CD4-positive, alpha-beta T cell treated with Interleukin-10 for 1 hour (primary cell): ENCODE results near the gene NAB1.
"Not testable (repeated sequence)": the region's sequence is repeated elsewhere in the genome, so short reads cannot be mapped to it uniquely, and the experiment has no call there.

Source experiments
- DNase-seq: peaks from one replicate; pipeline ENCODE4 v3.0.0-alpha.2; 2020

Gene NAB1

DNA sequence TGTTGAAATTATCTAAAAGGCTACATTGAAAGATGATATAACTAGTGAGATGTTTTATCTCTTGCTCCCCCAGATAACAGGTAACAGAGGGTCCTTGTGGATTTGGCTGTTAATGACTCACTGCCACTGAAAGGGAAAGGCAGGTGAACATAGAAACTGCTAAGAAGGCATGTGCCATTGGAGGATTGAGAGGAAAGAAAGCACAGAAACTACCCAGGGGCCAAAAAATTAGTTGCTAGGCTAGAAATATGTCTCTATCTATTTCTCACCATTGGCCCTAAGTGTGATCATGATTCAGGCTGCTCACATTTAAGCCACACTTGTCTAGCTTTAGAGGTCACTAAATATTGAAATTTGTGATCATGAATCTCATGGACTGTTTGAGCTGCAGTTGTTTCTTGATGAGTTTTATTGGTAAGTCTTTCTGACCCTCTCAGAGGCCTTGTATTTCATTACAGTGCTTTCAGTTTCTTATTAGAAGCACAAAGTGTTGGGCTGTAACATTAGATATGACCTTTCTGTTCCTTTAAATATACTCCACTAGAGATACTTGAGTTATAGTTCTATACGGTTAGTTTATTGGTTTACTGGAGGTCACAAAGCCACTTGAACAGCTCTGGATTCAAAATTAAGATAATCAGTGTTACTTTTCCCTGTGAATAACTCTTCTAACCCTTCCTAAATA lies 26.2 kb downstream of the NAB1 start:
- no peak for DNase-seq

DNA sequence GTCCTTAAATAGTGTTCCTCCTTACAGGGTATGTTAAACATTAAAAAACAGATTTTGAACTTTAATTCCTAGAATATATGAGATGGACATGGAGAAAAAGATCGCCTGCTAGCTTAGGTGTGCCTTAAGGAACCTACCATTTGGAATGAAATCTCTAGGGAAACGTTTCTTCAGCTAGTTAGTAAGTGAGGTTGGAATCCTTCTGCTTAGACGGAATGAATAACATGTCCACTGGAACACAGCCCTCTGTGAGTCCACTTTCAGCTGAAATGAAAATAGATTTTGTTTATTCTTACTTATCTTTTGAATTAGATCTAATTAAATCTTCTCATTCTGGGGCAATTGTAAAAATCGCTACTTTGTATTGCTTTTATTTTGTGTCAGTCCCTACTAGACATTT lies 28.4 kb downstream of the NAB1 start:
- DNase-seq, result no peak

DNA sequence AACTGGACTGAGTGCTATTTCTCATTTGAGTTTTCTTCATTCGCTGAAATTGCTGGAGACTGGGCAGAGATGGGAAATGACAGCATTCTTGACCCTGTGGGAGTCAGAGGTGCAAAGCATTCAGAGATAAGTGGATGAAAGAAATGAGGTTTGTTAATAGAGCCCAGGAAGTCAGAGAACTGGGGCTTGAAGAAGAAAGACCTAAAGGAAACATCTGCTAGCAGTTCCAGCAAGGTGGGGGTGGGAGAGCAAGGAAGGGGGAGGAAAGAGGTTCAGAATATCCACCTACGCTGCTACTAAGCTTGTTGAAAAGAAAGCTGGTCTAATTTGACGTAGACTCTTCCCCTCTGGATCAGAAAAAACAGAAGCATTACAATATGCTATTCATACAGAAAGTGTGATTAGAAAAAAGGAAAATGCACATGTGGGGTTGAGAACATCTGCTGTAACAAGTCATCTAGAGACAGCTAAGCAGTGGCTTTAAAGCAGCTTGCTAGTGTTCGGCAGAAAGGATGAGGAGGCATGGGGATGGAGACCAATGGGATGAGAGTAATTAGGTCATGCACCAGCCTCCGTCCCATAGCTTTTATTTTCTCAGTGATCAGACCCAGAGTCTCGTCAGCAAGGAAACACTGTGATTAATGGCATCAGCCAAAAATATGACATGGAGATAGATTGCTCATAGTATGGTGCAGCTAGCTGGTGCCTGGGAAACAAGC lies 29.7 kb downstream of the NAB1 start:
- DNase-seq, result no peak

DNA sequence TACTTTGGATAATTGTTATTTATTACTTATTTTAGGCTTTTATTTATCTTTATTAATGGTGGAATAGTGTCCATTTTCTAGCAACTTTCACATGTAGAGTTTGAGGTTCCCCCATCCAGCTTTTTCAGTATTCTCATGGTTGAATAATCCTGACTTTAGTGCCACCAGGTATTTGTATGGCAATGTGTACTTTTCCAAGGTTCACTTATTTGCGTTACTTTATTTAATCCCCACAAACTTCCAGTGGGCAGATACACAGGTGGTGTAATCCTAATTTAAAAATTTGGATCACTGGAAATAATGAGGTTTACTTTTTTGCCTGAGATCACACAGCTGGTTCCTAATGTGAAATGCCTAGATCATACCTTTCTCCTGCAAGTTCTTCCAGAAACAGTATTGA lies 30.5 kb downstream of the NAB1 start:
- no peak for DNase-seq

DNA sequence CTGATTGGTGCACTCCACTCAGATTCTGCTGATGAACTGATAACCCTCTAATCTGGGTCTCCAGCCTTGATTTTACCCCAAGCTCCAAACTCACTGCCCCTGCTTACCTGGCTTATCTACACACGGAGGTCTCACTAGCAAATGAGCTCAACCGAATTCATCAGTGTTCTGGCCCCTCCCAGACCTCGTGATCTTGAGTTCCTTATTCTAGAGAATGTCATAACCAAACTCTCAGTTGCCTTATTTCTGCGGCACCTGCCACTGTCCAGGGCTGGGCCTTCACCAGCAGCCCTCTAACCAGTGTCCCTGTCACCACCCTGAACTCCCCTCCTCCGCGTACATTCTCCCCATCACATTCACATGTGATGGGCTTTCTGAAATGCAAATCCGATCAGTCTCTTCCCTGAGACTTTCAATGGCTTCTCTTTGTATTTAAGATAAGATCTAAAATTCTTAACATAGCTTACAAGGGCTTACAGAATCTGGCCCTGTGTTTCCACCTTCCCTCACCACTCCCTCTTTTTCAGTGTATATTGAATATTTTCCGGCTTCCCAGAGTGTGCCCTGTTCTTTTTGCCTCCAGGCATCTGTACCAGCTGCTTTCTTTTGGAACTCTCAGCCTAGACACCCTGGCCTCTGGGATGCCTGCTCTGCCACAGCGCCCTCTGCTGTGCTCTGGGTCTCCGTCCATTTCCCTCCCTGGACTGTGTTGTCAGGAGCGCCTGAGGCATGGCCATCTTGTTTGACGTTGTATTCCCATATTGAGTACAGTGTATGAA lies 31.1 kb downstream of the NAB1 start:
- peak; percentile 71 for DNase-seq

DNA sequence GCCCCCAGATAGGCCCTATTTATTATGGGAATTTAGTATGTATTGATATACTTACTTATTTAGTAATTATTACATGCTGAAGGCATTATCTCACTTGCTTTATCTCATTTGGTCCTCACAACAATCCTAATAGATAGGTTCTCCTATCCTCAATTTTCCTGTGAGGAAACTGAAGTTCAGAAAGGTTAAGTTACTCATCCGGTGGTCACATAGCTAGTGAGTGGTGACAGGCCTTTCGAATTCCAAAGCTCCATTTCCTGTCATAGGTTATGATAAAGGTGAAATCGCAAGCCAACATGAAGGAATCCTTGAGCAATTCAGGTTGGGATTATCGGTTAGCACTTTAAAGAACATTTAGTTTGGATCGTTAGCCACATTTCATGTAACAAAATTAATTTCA lies 33.3 kb downstream of the NAB1 start:
- DNase-seq, result no peak

DNA sequence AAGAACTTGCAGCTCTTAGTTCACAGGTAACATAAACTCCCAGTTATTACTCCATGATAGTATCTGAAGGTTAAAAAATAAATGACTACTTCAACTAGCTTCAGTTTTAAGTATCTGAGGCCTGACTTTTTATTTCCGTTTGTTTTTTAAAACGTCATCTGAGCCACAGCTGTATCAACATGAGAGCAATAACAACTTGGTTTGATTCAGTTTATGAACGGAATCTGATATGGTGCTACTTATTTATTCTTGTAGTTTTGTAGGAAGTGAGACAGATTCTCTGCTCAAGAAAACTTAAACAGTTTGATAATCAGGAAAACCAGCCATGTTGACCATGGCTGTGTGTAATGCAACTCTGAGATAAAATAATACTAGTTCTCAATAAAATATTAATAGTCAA lies 34.9 kb downstream of the NAB1 start:
- no peak for DNase-seq

DNA sequence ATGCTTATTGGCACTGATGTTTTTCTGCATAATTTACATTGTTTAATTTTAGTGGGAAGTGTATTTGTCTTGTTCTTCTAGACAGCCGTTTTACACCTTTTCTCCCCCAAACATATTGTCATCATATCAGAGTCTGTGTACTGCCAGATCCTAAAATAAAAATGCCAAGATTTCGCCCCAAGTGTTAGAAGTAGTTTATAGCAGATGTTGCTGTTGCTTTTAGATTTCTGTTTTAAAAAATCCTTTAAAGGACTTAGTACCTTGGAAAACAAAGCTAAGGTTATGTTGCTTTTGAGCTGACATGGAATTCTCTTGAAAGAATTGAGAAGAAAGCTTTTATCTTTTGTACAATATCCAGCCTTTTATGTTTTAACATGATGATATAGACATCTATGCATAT lies 36.0 kb downstream of the NAB1 start:
- DNase-seq, result no peak

DNA sequence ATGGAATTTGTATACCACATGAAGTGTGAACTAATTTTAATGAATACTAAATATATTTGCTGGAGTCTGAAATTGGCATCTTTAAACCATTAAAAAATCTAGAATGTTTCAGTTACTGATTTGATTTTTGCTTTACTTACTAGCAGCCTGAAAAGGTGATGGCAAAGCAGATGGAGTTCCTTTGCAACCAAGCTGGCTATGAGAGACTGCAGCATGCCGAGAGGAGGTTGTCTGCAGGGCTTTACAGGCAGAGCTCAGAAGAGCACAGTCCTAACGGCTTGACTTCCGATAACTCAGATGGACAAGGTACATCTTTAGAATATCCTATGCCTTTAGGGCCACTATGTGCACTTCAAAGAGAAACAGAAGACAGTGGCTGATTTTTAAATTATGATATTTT lies 36.5 kb downstream of the NAB1 start:
- DNase-seq, result no peak

DNA sequence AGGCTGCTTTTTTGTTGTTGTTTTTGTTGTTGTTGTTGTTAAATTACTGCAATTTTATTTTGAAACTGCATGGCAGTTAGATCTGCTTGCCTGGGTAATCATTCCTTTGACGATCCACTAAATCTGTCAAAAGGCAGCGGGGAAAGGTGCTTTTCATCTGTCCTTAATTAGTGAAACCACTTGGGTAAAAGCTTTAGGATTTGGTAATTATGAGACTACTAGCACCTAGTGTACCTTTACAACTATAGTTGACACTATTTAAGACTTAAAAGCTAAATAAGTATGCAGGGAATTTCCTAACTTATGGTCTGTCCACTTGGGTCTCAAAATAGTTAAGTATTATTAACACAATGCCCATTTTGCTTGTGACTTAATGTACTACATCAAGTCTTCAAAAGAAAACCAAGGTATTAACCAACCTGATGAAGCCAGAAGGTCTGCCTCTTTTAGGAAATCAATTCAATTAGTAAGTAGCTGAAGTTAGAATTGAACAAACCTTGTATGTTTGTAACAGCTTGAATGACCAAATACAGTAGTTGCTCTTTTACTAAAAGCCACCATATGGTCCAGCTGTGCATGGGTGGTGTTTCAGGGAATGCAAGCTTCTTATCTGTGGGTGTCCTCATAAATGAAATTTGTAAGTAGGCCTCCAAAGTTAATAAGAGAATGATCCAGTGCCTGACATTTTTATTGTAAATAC lies 44.8 kb downstream of the NAB1 start:
- no peak for DNase-seq

DNA sequence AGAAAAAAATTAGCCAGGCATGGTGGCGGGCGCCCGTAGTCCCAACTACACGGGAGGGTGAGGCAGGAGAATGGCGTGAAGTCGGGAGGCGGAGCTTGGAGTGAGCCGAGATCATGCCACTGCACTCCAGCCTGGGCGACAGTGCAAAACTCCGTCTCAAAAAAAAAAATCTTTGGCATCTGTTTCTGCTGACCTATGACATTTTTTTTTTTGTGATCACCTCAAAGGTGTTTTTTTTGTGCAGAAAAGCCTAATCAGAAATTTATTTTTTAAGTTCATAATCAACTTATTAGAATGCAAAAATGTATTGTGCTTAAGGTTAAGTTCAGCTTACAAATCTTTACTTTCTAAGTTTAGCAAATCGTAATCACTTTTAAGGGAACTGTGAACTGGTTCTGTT lies 45.6 kb downstream of the NAB1 start:
- DNase-seq, result no peak

DNA sequence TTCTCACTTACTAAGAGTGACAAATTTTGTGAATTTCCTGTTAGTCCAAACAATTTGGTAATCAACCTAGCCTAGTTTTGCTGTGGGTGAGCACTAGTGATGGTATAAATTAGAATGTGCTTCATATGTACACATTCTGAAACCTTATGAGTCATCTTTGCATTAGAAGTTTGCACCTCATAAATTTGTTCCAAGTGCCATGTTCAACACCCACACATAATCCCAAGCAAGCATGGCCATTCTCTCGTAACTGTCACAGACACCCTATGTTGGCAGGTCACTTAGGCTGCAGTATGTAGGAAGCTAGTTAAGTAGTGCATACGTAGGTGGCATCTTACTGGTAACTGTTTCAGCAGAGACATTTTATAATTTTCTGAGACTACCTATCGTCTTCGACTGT lies 46.9 kb downstream of the NAB1 start:
- peak; percentile 27 for DNase-seq

DNA sequence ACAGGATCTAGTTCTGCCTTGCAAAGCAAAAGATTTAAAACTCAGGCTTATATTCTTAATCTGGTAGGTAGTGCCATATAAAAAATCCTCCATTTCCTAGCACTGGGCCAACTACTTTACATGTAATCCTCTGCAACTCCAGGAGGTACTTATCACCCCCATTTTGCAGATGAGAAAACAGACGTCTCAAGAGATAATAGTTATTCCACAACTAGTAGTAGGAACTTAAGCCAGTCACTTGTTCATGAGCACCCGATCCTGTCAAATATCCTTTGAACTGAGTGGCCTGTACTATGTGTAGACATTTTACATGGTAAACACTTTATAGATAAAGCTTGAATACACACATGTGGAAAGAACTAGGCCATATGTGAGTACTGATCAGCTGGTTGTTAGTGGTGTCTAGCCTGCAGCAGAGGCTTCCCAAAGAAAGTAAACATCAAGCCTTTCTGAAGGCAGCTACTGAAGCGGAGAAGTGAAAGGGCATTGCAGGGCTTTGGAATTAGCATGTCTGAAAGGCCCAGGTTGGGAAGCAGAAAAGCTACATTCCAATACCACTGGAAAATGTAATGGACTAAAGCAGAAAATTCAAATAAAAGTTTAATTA lies 48.0 kb downstream of the NAB1 start:
- DNase-seq, result no peak

DNA sequence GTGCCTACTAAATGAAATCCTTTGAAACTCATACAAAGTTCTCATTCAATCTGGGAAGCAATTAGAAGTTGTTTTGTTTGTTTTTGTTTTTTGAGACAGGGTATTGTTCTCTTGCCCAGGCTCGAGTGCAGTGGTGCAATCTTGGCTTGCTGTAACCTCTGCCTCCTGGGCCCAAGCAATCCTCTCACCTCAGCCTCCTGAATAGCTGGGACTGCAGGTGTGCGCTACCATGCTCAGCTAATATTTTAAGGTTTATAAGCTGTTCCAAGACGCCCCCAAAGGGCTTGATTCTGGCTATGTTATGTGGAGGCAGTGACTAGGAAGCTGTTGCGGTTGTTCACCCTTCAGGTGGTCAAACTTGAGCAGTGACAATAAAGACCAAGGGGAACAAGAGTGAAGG lies 48.5 kb downstream of the NAB1 start:
- no peak for DNase-seq

DNA sequence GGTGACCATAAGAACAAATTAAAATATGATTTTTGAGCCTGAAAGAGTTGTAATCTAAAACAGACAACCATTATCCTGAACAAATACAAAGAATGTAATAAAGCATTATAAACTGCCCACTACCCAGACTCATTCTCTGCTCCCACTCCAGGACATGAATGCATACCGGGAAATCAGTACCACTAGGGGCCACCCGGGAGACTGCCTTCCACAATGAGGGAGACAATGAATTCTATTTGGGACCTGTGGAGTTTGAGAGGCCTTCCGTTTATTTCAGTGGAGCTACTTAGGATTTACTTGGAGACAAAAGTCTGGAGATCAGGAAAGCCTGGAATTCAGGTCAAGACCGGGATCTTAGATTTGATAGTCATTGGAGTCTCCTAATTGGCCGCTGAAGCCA lies 50.0 kb downstream of the NAB1 start:
- no peak for DNase-seq

DNA sequence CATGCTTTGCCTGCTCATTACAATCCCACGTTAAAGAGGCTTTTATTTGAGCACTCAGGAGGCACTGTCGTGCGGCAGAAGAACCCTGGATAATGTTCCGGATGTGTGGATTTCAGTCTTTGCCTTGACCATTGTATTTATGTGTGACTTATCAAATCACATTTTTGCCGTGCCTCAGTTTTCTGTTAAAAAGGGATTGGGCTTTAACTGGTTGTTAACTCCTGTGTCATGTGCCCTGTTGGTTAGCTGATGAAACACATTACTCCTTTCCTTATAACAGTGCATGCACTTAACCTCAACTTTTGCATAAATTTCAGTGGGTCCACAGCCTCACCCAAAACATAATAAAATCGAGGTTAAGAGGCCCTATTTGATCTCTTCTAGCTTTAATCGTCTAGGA lies 52.7 kb downstream of the NAB1 start:
- no peak for DNase-seq

DNA sequence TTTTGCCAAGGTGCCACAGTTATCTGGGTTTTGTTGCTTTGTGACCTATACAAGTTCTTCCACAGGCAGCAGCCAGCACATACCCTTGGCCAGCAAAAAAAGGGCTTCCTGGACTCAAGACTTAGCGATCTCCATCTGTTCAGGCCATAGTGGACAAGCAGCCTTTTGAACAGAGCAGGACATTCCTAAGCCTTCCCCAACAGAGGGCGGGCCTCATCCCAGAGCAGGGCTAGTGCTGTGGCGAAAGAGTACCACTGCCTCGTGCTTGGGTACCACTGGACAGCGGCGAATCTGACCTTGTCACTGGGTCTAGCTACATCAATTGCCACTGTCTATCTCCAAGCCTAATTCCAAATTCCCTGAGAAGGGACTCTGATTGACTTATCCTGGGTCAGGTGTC lies 56.4 kb downstream of the NAB1 start:
- no peak for DNase-seq

DNA sequence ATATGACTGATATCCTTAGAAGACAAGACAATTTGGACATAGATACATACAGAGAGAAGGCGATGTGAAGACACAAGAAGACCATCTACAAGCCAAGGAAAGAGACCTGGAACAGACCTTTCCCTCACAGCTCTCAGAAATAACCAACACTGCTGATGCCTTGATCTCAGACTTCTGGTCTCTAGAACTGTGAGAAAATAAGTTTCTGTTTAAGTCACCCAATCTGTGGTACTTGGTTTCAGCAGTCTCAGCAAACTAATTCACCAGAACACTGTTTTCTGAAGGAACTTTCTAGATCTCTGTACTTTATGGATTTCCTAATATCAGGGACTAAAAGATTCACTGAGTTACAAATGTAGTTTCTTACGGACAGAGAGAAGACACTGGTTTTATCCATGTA lies 58.8 kb downstream of the NAB1 start:
- DNase-seq, result no peak

DNA sequence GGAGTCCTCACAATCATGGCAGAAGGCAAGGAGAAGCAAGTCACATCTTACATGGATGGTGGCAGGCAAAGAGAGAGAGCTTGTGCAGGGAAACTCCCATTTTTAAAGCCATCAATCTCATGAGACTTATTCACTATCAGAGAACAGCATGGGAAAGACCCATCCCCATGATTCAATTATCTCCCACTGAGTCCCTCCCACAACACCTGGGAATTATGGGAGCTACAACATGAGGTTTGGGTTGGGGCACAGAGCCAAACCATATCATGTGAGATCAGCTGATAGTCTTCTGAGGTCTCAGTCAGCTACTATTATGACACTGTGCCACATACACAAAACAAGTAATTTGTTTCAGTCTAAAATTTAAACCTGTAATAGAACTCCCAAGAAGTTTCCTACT lies 59.8 kb downstream of the NAB1 start:
- not testable (repeated sequence) for DNase-seq

DNA sequence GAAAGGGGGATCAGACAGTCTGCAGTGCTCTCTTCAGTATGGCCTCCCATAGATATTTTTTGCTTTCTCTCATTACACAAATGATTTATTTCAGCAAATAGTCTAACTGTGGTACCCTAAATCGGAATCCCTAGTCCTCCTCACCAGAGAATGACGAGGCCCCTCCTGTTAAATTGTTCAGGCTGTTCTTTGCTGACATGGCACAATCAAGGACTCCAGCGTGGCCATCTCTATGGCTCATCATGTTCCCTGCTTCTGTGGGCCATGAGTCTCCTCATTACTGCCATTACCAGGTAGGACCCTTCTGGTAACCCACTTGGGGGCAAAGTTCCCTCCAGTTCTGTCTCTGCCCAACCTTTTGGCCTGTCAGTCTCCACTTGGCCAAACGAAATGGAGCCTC lies 62.2 kb downstream of the NAB1 start:
- DNase-seq, result no peak

DNA sequence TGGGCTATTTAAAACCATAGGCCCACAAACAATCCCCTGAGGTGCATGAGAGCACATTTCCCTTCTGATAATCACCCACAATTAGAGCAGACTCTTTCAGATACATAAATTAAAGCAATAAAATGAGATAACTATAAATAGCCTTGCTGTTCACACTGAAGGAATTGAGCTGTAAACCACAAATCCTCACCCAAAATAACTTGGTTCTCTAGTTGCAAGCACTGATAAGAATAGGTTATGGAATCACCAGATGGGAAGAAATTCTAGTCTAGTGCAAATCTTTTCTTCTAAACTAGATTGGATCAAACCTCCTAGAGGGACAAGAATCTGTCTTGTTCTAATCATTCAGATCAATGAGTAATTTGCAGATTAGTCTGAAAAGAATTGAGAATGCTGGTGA lies 64.6 kb downstream of the NAB1 start:
- DNase-seq, result no peak

DNA sequence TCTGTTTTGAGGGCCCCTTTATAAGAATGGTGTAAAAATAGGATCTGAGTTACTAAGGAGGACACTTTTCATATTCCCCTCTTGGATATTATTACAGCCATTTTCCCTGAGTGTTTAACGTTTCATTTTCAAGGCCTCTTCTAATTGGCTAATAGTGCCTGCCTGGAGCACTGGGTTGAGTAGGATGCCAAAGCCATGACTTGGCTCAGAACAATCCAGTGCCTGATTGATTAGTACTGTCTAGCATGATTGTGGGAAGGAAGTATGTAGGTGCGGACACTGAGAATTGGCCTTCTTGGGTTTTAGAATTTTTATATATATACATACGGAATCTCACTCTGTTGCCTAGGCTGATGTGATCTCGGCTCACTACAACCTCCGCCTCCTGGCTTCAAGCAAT lies 66.1 kb downstream of the NAB1 start:
- DNase-seq, result no peak

DNA sequence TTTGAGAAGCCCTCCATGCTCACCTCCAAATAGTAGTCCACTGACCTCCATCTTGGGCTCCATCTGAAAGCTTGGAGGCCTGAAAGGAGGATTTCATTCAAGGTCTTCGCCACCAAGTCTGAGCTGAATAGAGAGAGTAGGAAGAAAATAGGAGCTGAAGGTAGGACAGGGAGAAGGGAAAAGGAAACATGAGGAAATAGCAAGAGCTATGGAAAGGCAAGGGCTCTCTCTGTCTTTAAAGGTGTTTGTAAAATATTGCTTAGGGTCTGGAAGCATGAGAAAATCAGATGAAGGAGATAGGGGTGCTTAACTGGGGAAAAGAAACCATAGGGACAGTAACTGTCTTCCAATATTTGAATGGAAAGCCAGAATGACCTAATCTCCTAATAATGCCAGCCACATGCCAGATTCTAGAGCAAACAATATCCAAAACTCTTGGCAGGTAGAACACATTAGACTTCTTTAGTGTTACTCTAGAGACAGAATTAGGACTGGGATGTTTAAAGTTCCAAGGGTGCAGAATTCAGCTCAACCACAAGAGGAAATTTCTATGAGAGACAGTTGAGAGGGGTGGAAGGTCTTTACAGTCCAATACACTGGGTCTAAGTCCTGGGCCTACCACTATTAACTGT lies 67.4 kb downstream of the NAB1 start:
- DNase-seq, result no peak
